ENCODE data around the gene VPS41. TPM values are rescaled to one million over a fixed set of nuclear protein-coding genes. Genes with fewer than 3 reads are reported as not detected.
A peak's percentile ranks its signal among the peaks of the same experiment; 100 is the strongest.

VPS41 gene
- total and polyA plus RNA-seq, 10 donors = 11.2 to 97.4 (median 66.2) TPM

GRCh38 chr7:38902449-38902848 lies 6.5 kb downstream of the VPS41 start:
- Histone ChIP-seq H3K27me3 (replicated peaks in 1 of 7) (no peaks in the 10 kb centered on the region), H3K4me1 (peaks cover 8 to 39% (median 14%) of the 10 kb centered on the region in 6 donors), H3K9me3 (no peaks in the 10 kb centered on the region), H3K27ac (no peak overlapping the region), H3K36me3 (peaks cover 0 to 16% (median 2%) of the 10 kb centered on the region in 6 donors), H3K4me3 (no peak overlapping the region)
- WGBS, 5 donors = 89 to 100% (median 97%) methylated on average over 2 of the region's 2 CpGs
- intact Hi-C loops (cut with DNase I; ENCODE audit: low total_unique reads) = no loop called here
- TF ChIP-seq POLR2A (IDR thresholded peaks at IDR 0.05) = no peak
- no peak for TF ChIP-seq CTCF (IDR thresholded peaks at IDR 0.05 in 8 of 11, conservative IDR thresholded peaks at IDR 0.05 in 3 of 11)
- no peak for TF ChIP-seq POLR2AphosphoS5 (IDR thresholded peaks at IDR 0.05)
- no peak for DNase-seq

- 90 to 98% (median 96%) methylated on average over 3 of the region's 3 CpGs for WGBS, 5 donors
- Histone ChIP-seq H3K4me1 (no peaks in the 10 kb centered on the region), H3K27ac (no peak overlapping the region), H3K9me3 (peaks cover 0 to 21% (median 4%) of the 10 kb centered on the region in 8 donors), H3K4me3 (no peak overlapping the region), H3K27me3 (replicated peaks in 1 of 7) (no peaks in the 10 kb centered on the region), H3K36me3 (peaks cover 0 to 67% (median 17%) of the 10 kb centered on the region in 6 donors)
- intact Hi-C loops (cut with DNase I; ENCODE audit: low total_unique reads) = no loop called here
- TF ChIP-seq CTCF (IDR thresholded peaks at IDR 0.05 in 8 of 11, conservative IDR thresholded peaks at IDR 0.05 in 3 of 11) (no peak), POLR2A (IDR thresholded peaks at IDR 0.05) (no peak), POLR2AphosphoS5 (IDR thresholded peaks at IDR 0.05) (no peak)
- no peak for DNase-seq
Measured at GRCh38 chr7:38893061-38893460, 15.9 kb downstream of the VPS41 start.

GRCh38 chr7:38890597-38890996 lies 18.4 kb downstream of the VPS41 start:
- H3K27ac ChIP-seq = no peak overlapping the region
- TF ChIP-seq POLR2A (IDR thresholded peaks at IDR 0.05) = no peak
- TF ChIP-seq POLR2AphosphoS5 (IDR thresholded peaks at IDR 0.05) = no peak
- TF ChIP-seq CTCF (IDR thresholded peaks at IDR 0.05 in 8 of 11, conservative IDR thresholded peaks at IDR 0.05 in 3 of 11) = no peak
- no peak overlapping the region for H3K4me3 ChIP-seq
- 80 to 93% (median 82%) methylated on average over 6 of the region's 6 CpGs for WGBS, 5 donors
- H3K27me3 ChIP-seq (replicated peaks in 1 of 7) = no peaks in the 10 kb centered on the region
- H3K9me3 ChIP-seq = peaks cover 0 to 21% (median 7%) of the 10 kb centered on the region in 8 donors
- peaks cover 0 to 56% (median 1%) of the 10 kb centered on the region in 6 donors for H3K36me3 ChIP-seq
- no peaks in the 10 kb centered on the region for H3K4me1 ChIP-seq
- DNase-seq = no peak
- intact Hi-C loops (cut with DNase I; ENCODE audit: low total_unique reads) = no loop called here

DNA sequence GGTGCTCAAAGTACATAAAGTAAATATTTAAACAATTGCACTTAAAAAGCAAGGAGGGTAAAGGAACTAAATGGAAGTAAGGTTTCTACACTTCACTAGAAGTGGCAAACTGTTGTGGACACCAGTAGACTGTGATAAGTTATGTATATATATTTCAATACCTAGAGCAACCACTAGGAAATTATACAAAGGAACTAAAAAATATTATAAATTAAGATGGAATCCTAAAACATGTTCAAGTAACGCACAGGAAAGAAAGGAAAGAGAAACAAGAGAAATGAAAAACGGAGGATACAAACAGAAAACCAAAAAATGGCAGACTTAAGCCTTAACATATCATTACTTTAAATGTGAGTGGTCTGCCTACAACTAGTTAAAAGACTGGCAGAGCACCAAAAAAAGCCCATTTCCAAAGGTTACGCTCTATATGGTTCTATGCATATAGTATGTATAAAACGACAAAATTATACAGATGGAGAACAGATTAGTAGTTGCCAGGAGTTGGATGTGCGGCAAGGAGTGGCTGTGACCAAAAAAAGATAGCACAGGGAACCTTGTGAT lies 19.0 kb downstream of the VPS41 start:
- no peak for TF ChIP-seq POLR2A (IDR thresholded peaks at IDR 0.05)
- TF ChIP-seq POLR2AphosphoS5 (IDR thresholded peaks at IDR 0.05) = no peak
- TF ChIP-seq CTCF (IDR thresholded peaks at IDR 0.05 in 8 of 11, conservative IDR thresholded peaks at IDR 0.05 in 3 of 11) = peak in 1 of 11 experiments; percentile 27
- WGBS, 5 donors = 95 to 99% (median 97%) methylated on average over 5 of the region's 5 CpGs
- Histone ChIP-seq H3K9me3 (peaks cover 0 to 21% (median 7%) of the 10 kb centered on the region in 8 donors), H3K27ac (no peak overlapping the region), H3K4me1 (no peaks in the 10 kb centered on the region), H3K4me3 (no peak overlapping the region), H3K27me3 (replicated peaks in 1 of 7) (no peaks in the 10 kb centered on the region), H3K36me3 (peaks cover 0 to 55% (median 0%) of the 10 kb centered on the region in 6 donors)
- intact Hi-C loops (cut with DNase I; ENCODE audit: low total_unique reads) = no loop called here
- no peak for DNase-seq
